ENCODE measurements around the gene RPL28. TPM values are rescaled to one million over a fixed set of nuclear protein-coding genes. Genes with fewer than 3 reads are reported as not detected.

The RPL28 gene
- total and polyA plus RNA-seq, 10 of the 15 experiments (the other 5 are each of a cell fraction or from before 2014, with no cell fraction given) = 260 to 3,542 (median 891) TPM

DNA sequence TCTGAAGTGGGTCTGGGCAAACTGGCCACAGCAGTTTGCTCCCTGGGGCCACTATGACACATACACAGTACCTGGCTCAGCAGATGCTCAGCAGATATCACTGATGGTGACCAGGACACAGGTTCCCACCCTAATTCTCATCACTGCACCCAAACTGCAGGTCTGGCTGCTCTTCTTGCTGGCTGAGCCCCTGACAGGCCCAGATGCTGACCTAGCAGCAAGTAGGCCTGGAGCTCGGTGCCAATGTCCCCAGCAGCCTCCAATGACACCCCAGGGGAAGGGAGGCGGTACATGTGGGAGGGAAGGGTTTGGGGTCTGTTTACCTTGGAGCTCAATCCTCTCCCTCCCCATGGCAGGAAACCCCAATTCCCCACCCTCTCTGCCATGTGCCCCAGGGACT lies 16.8 kb downstream of the RPL28 start:
- Histone ChIP-seq H3K9me3 (replicated peaks; ENCODE audit: control insufficient read depth, insufficient read depth, low read length) (no peaks in the 10 kb centered on the region), H3K36me3 (ENCODE audit: control insufficient read depth in 2 of 2, insufficient read depth in 2 of 2, low read length in 1 of 2) (peaks cover 17 to 26% of the 10 kb centered on the region in 2 experiments; a peak in 3 of 4 replicates), H3K4me1 (ENCODE audit: control insufficient read depth, insufficient read depth, low read length) (peaks cover 22% of the 10 kb centered on the region), H3K9ac (ENCODE audit: control insufficient read depth, insufficient read depth, low read length) (no peak overlapping the region), H3K79me2 (ENCODE audit: control insufficient read depth, insufficient read depth, low read length) (peaks cover 40% of the 10 kb centered on the region), H3K27me3 (replicated peaks in 1 of 2; ENCODE audit: control insufficient read depth in 2 of 2, insufficient read depth in 2 of 2, low read length in 1 of 2) (no peaks in the 10 kb centered on the region), H3K4me2 (ENCODE audit: control insufficient read depth, insufficient read depth) (no peak overlapping the region), H3K4me3 (no peak overlapping the region), H4K20me1 (ENCODE audit: control insufficient read depth, insufficient read depth) (peaks cover 3% of the 10 kb centered on the region), H2AFZ (ENCODE audit: control insufficient read depth, low read depth, low read length) (no peak overlapping the region), H3K27ac (ENCODE audit: control insufficient read depth, insufficient read depth) (no peak overlapping the region)
- SMC1A ChIA-PET (ENCODE audit: uncharacterized antibody, unreplicated experiment) = no interaction called here
- FAIRE-seq (no peak), ATAC-seq (no peak), DNase-seq (ENCODE audit: low read depth, low spot score) (no peak)
- in situ Hi-C loops (cut with MboI) = no loop called here
- 100% methylated on average over 2 of the region's 2 CpGs for WGBS (ENCODE audit: insufficient coverage, insufficient replicate concordance, low lambda C conversion rate, missing lambda C conversion rate)
- TF ChIP-seq, protein P1, sequence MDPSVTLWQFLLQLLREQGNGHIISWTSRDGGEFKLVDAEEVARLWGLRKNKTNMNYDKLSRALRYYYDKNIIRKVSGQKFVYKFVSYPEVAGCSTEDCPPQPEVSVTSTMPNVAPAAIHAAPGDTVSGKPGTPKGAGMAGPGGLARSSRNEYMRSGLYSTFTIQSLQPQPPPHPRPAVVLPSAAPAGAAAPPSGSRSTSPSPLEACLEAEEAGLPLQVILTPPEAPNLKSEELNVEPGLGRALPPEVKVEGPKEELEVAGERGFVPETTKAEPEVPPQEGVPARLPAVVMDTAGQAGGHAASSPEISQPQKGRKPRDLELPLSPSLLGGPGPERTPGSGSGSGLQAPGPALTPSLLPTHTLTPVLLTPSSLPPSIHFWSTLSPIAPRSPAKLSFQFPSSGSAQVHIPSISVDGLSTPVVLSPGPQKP (IDR thresholded peaks at IDR 0.05; ENCODE audit: low read depth, low read length) = no peak
- TF ChIP-seq, protein P2, sequence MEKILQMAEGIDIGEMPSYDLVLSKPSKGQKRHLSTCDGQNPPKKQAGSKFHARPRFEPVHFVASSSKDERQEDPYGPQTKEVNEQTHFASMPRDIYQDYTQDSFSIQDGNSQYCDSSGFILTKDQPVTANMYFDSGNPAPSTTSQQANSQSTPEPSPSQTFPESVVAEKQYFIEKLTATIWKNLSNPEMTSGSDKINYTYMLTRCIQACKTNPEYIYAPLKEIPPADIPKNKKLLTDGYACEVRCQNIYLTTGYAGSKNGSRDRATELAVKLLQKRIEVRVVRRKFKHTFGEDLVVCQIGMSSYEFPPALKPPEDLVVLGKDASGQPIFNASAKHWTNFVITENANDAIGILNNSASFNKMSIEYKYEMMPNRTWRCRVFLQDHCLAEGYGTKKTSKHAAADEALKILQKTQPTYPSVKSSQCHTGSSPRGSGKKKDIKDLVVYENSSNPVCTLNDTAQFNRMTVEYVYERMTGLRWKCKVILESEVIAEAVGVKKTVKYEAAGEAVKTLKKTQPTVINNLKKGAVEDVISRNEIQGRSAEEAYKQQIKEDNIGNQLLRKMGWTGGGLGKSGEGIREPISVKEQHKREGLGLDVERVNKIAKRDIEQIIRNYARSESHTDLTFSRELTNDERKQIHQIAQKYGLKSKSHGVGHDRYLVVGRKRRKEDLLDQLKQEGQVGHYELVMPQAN (conservative IDR thresholded peaks at IDR 0.05) = no peak
- TF ChIP-seq ETV6 (conservative IDR thresholded peaks at IDR 0.05 in 1 of 2, IDR thresholded peaks at IDR 0.05 in 1 of 2; ENCODE audit: borderline replicate concordance in 1 of 2, low read depth in 1 of 2) = no peak
- TF ChIP-seq POLR2A (IDR thresholded peaks at IDR 0.05; ENCODE audit: low read depth, low read length) = peak; percentile 39; the same call in 1 of the 2 replicates
- TF ChIP-seq, protein P3, sequence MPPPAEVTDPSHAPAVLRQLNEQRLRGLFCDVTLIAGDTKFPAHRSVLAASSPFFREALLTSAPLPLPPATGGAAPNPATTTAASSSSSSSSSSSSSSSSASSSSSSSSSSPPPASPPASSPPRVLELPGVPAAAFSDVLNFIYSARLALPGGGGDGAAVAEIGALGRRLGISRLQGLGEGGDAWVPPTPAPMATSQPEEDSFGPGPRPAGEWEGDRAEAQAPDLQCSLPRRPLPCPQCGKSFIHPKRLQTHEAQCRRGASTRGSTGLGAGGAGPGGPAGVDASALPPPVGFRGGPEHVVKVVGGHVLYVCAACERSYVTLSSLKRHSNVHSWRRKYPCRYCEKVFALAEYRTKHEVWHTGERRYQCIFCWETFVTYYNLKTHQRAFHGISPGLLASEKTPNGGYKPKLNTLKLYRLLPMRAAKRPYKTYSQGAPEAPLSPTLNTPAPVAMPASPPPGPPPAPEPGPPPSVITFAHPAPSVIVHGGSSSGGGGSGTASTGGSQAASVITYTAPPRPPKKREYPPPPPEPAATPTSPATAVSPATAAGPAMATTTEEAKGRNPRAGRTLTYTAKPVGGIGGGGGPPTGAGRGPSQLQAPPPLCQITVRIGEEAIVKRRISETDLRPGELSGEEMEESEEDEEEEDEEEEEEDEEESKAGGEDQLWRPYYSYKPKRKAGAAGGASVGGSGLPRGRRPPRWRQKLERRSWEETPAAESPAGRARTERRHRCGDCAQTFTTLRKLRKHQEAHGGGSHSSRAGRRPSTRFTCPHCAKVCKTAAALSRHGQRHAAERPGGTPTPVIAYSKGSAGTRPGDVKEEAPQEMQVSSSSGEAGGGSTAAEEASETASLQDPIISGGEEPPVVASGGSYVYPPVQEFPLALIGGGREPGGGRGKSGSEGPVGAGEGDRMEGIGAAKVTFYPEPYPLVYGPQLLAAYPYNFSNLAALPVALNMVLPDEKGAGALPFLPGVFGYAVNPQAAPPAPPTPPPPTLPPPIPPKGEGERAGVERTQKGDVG (CRISPR knock-in tag; IDR thresholded peaks at IDR 0.05) = no peak
- peak; percentile 36; the same call in 1 of the 2 replicates for TF ChIP-seq POLR2AphosphoS5 (IDR thresholded peaks at IDR 0.05; ENCODE audit: low read length)
- no peak for TF ChIP-seq SMAD1 (IDR thresholded peaks at IDR 0.05; ENCODE audit: low read depth, partially characterized antibody)
- TF ChIP-seq RELA (IDR thresholded peaks at IDR 0.05; ENCODE audit: borderline replicate concordance, partially characterized antibody) = no peak
- TF ChIP-seq TCF7 (IDR thresholded peaks at IDR 0.05; ENCODE audit: borderline replicate concordance) = no peak
- CTCF ChIA-PET = no interaction called here
- intact Hi-C loops (cut with micrococcal nuclease; ENCODE audit: unreplicated experiment) = no loop called here
- no TSS peak for BruUV-seq (replicated peaks)
- RAD21 ChIA-PET (ENCODE audit: unreplicated experiment) = no interaction called here
- POLR2A ChIA-PET = interaction anchor here (0.7 kb wide), 1 partner anchor 13 kb away, joined by 3 read pairs; no protein-coding TSS in a partner anchor
